Transverse colon (tissue), 4 donors: Measurements from ENCODE around the gene PPP2R1B.

Experiments used
- POLR2A ChIP-seq: fragments of 450-650 bp; IDR thresholded peaks from one replicate; pipeline ENCODE4 v1.6.1; 2016; ENCODE audit warnings: antibody characterized with exemption, mild to moderate bottlenecking, moderate library complexity
- POLR2AphosphoS5 ChIP-seq, 3 donors: sonication (generic); formaldehyde crosslinking; IDR thresholded peaks; one replicate each; pipeline ENCODE4 v1.6.1; 2016; ENCODE audit warnings: antibody characterized with exemption in 3 of 3
- TF ChIP-seq, protein P1 (sequence below), 5 experiments: fragments of 200-600 bp in 3 of 5; fragments of 450-650 bp in 2 of 5; sonication (generic) in 3 of 5; IDR thresholded peaks; 1 replicate in 2 of 5; 2 replicates in 3 of 5; pipeline ENCODE4 v1.5.1; 2016 to 2017; ENCODE audit warnings: antibody characterized with exemption in 5 of 5, inconsistent platforms in 3 of 5, mild to moderate bottlenecking in 2 of 5, moderate library complexity in 1 of 5

- TF ChIP-seq, protein P1, sequence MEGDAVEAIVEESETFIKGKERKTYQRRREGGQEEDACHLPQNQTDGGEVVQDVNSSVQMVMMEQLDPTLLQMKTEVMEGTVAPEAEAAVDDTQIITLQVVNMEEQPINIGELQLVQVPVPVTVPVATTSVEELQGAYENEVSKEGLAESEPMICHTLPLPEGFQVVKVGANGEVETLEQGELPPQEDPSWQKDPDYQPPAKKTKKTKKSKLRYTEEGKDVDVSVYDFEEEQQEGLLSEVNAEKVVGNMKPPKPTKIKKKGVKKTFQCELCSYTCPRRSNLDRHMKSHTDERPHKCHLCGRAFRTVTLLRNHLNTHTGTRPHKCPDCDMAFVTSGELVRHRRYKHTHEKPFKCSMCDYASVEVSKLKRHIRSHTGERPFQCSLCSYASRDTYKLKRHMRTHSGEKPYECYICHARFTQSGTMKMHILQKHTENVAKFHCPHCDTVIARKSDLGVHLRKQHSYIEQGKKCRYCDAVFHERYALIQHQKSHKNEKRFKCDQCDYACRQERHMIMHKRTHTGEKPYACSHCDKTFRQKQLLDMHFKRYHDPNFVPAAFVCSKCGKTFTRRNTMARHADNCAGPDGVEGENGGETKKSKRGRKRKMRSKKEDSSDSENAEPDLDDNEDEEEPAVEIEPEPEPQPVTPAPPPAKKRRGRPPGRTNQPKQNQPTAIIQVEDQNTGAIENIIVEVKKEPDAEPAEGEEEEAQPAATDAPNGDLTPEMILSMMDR (IDR thresholded peaks at IDR 0.05): no peak
- no peak for TF ChIP-seq POLR2A
- TF ChIP-seq POLR2AphosphoS5 (IDR thresholded peaks at IDR 0.05): no peak
Observed at GRCh38 chr11:111697933-111698371, 68.2 kb downstream of the PPP2R1B start.
